NT2/D1 (cell line): Measurements from ENCODE around the gene FREM2.

Source experiments
- SUZ12 ChIP-seq: IDR thresholded peaks from 2 replicates; pipeline ENCODE4 v1.6.1; 2011; ENCODE audit not compliant: insufficient read length, insufficient read depth; ENCODE audit errors: extremely low read depth
- ZNF274 ChIP-seq: IDR thresholded peaks from 2 replicates; pipeline ENCODE4 v1.6.1; 2011; ENCODE audit warnings: mild to moderate bottlenecking, low read depth, low read length

DNA sequence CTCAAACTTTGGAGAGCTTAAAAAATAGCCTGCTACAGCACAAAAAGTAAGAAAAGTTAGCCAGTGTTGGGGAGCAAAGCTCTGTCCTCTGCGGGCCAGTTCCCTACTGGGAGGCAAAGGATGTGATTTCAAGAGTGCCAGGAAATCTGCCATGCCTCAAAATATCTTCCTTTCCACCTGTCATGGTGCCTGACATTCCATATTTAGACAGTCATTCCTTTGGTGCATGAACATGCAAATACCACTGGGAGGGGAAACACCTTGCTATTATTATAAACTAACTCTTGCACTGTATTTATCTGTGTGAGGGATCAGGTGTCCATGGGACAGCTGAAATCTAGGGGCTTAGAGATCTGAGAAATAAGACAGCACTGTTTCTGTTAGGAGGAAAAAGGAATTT is 10.3 kb downstream of the FREM2 start:
- TF ChIP-seq ZNF274 = no peak
- no peak for TF ChIP-seq SUZ12
